ENCODE results near the gene SERINC4.

DNA sequence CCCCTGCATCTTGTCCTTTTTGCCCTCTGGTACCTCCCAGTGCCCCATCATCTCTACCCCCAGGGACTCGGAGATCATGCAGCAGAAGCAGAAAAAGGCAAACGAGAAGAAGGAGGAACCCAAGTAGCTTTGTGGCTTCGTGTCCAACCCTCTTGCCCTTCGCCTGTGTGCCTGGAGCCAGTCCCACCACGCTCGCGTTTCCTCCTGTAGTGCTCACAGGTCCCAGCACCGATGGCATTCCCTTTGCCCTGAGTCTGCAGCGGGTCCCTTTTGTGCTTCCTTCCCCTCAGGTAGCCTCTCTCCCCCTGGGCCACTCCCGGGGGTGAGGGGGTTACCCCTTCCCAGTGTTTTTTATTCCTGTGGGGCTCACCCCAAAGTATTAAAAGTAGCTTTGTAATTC lies 6.4 kb downstream of the SERINC4 start:
- no peak for TF ChIP-seq EZH2 (IDR thresholded peaks at IDR 0.05; ENCODE audit: borderline replicate concordance, insufficient read depth, low read depth, low read length, poor library complexity, severe bottlenecking)
- TF ChIP-seq, protein P1, sequence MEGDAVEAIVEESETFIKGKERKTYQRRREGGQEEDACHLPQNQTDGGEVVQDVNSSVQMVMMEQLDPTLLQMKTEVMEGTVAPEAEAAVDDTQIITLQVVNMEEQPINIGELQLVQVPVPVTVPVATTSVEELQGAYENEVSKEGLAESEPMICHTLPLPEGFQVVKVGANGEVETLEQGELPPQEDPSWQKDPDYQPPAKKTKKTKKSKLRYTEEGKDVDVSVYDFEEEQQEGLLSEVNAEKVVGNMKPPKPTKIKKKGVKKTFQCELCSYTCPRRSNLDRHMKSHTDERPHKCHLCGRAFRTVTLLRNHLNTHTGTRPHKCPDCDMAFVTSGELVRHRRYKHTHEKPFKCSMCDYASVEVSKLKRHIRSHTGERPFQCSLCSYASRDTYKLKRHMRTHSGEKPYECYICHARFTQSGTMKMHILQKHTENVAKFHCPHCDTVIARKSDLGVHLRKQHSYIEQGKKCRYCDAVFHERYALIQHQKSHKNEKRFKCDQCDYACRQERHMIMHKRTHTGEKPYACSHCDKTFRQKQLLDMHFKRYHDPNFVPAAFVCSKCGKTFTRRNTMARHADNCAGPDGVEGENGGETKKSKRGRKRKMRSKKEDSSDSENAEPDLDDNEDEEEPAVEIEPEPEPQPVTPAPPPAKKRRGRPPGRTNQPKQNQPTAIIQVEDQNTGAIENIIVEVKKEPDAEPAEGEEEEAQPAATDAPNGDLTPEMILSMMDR (IDR thresholded peaks at IDR 0.05), result no peak
